Ovary (tissue), 9 donors: ENCODE measurements around the gene RANBP3. TPM values are rescaled to one million over a fixed set of nuclear protein-coding genes. Genes with fewer than 3 reads are reported as not detected.

Source experiments
- DNase-seq, 5 donors: peaks; one replicate each; pipeline ENCODE4 v3.0.0-alpha.2; 2019 to 2020
- H3K27ac ChIP-seq, 2 donors: fragments of 200-600 bp; one replicate each; pipeline versions ENCODE4 v1.5.1 to v1.8.0; 2019 to 2022
- H3K27me3 ChIP-seq: fragments of 200-600 bp; one replicate; pipeline ENCODE4 v1.8.0; 2022
- H3K36me3 ChIP-seq: fragments of 200-600 bp; sonication (generic); one replicate; pipeline ENCODE4 v1.5.1; 2019
- H3K4me1 ChIP-seq: one replicate; pipeline ENCODE4 v1.8.1; 2013; ENCODE audit warnings: mild to moderate bottlenecking, moderate library complexity; ENCODE audit not compliant: insufficient read depth
- H3K4me3 ChIP-seq: fragments of 200-600 bp; sonication (generic); one replicate; pipeline ENCODE4 v1.5.1; 2017
- H3K9me3 ChIP-seq, 2 donors: fragments of 200-600 bp in 1 of 2; sonication (generic) in 1 of 2; one replicate each; pipeline versions ENCODE4 v1.5.1 to v1.8.1; 2013 to 2019; ENCODE audit warnings: mild to moderate bottlenecking in 1 of 2, moderate library complexity in 1 of 2
- CTCF ChIP-seq, 3 donors: fragments of 450-650 bp in 2 of 3; fragments of 200-600 bp in 1 of 3; IDR thresholded peaks; one replicate each; pipeline versions ENCODE4 v1.5.1 to v1.8.0; 2016 to 2022; ENCODE audit warnings: antibody characterized with exemption in 3 of 3, mild to moderate bottlenecking in 1 of 3
- EP300 ChIP-seq: sonication (generic); formaldehyde crosslinking; IDR thresholded peaks from one replicate; pipeline ENCODE4 v1.6.1; 2017; ENCODE audit warnings: antibody characterized with exemption
- POLR2A ChIP-seq: fragments of 450-650 bp; IDR thresholded peaks from one replicate; pipeline ENCODE4 v1.6.1; 2017; ENCODE audit warnings: antibody characterized with exemption, mild to moderate bottlenecking, moderate library complexity
- WGBS, 3 donors: extraction: QIAGEN DNeasy Blood & Tissue Kit in 1 of 3; methylation state at CpG; one replicate each; pipeline versions ENCODE4 v1.1.5 to v1.1.7; 2013 to 2017; 5-methylcytosine and 5-hydroxymethylcytosine counted together
- intact Hi-C, 4 donors: fragments of 100-400 bp; cut with DNase I; formaldehyde crosslinking; loops; one replicate each; pipeline versions ENCODE4 v1.11.0 to v1.15.1; 2022 to 2023
- polyA plus RNA-seq, 2 donors: library from polyadenylated mRNA; stranded (reverse); fragments of 200-250 nt in 1 of 2; fragments of 350-450 nt in 1 of 2; fragmentation: Illumina TruSeq in 1 of 2; extraction: RNeasy Lipid Tissue Mini Kit (QIAGEN cat#74804) in 1 of 2; gene quantifications; one replicate each; pipeline ENCODE4 v1.2.3, GENCODE V29; 2013 to 2014
- total RNA-seq, 7 donors: library from RNA; depleted of rRNA in 2 of 7; stranded (reverse); fragments of >200 nt in 2 of 7; fragmentation: NEBNext Ultra II Directional in 3 of 7; extraction: Animal tissue kit (Norgen Biotek cat#: 25700) in 3 of 7; gene quantifications; one replicate each; pipeline versions ENCODE4 v1.1.0 to v1.2.4, GENCODE V29; 2016 to 2023
- donor health status: DM: no; HTN: no; CAD: no; lungs with moderate emphysema.
- donor health status: DM: no; HTN: no; CAD: no.
- donor health status: Bipolar disorder and iron deficiency.
- donor health status: DM: yes; HTN: yes; CAD: no.
- donor health status: DM: no; HTN: no; CAD: no.
- donor health status: DM: yes; HTN: yes; CAD: no.

RANBP3 gene
- total and polyA plus RNA-seq, 9 donors, result 54.0 to 88.4 (median 67.9) TPM

GRCh38 chr19:5953030-5953589 is 24.8 kb downstream of the RANBP3 start:
- Histone ChIP-seq H3K27me3 (no peaks in the 10 kb centered on the region), H3K4me3 (no peak overlapping the region), H3K36me3 (no peaks in the 10 kb centered on the region), H3K4me1 (peaks cover 19% of the 10 kb centered on the region), H3K9me3 (no peaks in the 10 kb centered on the region), H3K27ac (no peak overlapping the region)
- 73 to 78% (median 75%) methylated on average over 5 of the region's 5 CpGs for WGBS, 3 donors
- intact Hi-C loops, result loop anchor here in 1 of 4 donors (1.0 kb wide), 1 partner anchor 29 kb away; no protein-coding TSS in a partner anchor
- TF ChIP-seq POLR2A (no peak), CTCF (IDR thresholded peaks at IDR 0.05) (no peak)
- no peak for DNase-seq

DNA sequence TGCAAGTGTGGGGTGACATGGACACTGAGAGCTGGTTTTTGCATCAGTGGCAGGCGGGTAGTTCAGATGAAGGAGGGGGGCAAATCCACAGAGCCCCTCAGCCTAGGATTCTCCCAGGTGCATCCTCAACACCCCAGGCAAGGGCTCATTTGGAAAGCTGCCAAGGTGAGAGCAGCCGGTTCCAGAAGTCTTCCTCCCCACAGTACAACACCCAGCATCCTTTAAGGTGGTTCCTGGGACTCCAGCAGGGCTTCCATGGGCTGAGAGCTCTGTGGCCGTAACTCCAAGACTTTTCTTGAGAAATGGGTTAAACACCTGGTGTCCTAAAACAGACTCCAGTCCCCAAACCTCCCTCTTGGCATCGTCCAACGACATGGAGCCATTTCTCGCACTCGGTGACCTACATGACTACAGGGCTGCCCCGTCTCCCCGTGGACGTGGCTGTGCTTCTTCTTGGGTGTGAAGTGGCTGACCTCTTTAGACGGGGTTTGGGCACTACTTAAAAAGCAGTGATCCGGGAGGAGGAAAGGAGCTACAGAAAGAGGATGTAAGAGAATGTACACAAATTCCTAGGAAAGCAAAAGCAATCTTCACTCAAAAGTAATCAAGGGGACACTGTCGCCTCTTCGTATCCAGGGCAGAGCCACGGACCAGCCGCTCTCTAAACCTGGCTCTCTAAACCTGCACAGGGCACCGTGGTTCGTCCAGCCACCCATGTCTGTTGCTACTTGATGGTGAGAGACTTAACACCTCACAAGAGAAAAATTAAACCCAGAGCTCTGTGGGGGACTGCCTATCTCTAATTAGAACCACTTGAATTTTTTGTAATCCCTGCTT is 25.5 kb downstream of the RANBP3 start:
- H3K4me3 ChIP-seq, result no peak overlapping the region
- no peaks in the 10 kb centered on the region for H3K9me3 ChIP-seq
- no peak for DNase-seq
- no peaks in the 10 kb centered on the region for H3K27me3 ChIP-seq
- no peak overlapping the region for H3K27ac ChIP-seq
- 60 to 69% (median 66%) methylated on average over 18 of the region's 18 CpGs for whole genome bisulfite sequencing, 3 donors
- intact Hi-C loops, result loop anchor here in 1 of 4 donors (1.0 kb wide), 1 partner anchor 28 kb away; no protein-coding TSS in a partner anchor
- no peaks in the 10 kb centered on the region for H3K36me3 ChIP-seq
- TF ChIP-seq CTCF (IDR thresholded peaks at IDR 0.05) (no peak), EP300 (no peak), POLR2A (no peak)
- H3K4me1 ChIP-seq, result peaks cover 19% of the 10 kb centered on the region

DNA sequence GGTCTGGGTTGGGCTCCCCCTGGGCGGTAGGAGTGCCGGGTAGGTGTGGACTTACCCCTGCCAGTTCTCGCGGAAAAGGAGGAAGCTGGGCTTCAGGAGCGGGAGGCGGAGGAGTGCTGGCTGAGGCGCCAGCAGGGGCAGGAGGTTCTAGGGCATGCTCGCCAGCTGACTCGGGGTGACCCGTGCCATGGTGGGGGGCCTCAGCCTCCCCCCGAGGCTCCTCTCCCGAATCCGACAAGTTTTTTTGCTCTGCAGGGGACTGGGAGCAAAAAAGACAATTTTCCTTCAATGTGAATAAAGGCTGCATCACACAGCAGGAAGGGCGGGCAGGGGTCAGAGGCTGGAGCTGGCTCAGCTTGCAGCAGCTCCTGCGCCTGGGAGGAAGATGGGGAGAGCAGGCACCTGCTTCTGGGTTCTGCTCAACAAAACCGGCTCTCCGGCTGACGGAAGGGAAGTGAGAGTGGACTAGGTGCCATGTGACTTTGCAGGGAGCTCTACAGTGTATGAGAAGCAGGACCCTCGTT is 26.5 kb downstream of the RANBP3 start:
- DNase-seq, result no peak

GRCh38 chr19:5950741-5951140 is 27.2 kb downstream of the RANBP3 start:
- H3K27ac ChIP-seq, result no peak overlapping the region
- H3K4me1 ChIP-seq, result peaks cover 17% of the 10 kb centered on the region

More for the DNA sequence above, 26.5 kb downstream of the RANBP3 start:
- TF ChIP-seq POLR2A (no peak), CTCF (IDR thresholded peaks at IDR 0.05) (no peak), EP300 (no peak)
- H3K27me3 ChIP-seq, result no peaks in the 10 kb centered on the region
- H3K4me3 ChIP-seq, result no peak overlapping the region
- H3K4me1 ChIP-seq, result peaks cover 17% of the 10 kb centered on the region
- H3K9me3 ChIP-seq, result no peaks in the 10 kb centered on the region
- intact Hi-C loops, result no loop called here
- H3K27ac ChIP-seq, result no peak overlapping the region
- no peaks in the 10 kb centered on the region for H3K36me3 ChIP-seq
- 71 to 81% (median 77%) methylated on average over 19 of the region's 19 CpGs for WGBS, 3 donors

More at GRCh38 chr19:5950741-5951140, 27.2 kb downstream of the RANBP3 start:
- Histone ChIP-seq H3K9me3 (no peaks in the 10 kb centered on the region), H3K36me3 (no peaks in the 10 kb centered on the region), H3K4me3 (no peak overlapping the region), H3K27me3 (no peaks in the 10 kb centered on the region)
- 73 to 79% (median 76%) methylated on average over 3 of the region's 3 CpGs for WGBS, 3 donors
- intact Hi-C loops, result no loop called here
- TF ChIP-seq POLR2A (no peak), EP300 (no peak), CTCF (IDR thresholded peaks at IDR 0.05) (no peak)
- no peak for DNase-seq
